Loucy (cell line): ENCODE data around the gene DIO1.

Source experiments
- EZH2phosphoT487 ChIP-seq: fragments of 200-600 bp; IDR thresholded peaks from 2 replicates; pipeline ENCODE4 v1.6.1; 2018; ENCODE audit warnings: antibody characterized with exemption, mild to moderate bottlenecking, moderate library complexity, borderline replicate concordance
- TF ChIP-seq, protein P1 (sequence below): fragments of 200-600 bp; sonication (generic); conservative IDR thresholded peaks from 2 replicates; pipeline ENCODE4 v1.5.1; 2014; ENCODE audit warnings: mild to moderate bottlenecking, antibody characterized with exemption, low read length

- TF ChIP-seq, protein P1, sequence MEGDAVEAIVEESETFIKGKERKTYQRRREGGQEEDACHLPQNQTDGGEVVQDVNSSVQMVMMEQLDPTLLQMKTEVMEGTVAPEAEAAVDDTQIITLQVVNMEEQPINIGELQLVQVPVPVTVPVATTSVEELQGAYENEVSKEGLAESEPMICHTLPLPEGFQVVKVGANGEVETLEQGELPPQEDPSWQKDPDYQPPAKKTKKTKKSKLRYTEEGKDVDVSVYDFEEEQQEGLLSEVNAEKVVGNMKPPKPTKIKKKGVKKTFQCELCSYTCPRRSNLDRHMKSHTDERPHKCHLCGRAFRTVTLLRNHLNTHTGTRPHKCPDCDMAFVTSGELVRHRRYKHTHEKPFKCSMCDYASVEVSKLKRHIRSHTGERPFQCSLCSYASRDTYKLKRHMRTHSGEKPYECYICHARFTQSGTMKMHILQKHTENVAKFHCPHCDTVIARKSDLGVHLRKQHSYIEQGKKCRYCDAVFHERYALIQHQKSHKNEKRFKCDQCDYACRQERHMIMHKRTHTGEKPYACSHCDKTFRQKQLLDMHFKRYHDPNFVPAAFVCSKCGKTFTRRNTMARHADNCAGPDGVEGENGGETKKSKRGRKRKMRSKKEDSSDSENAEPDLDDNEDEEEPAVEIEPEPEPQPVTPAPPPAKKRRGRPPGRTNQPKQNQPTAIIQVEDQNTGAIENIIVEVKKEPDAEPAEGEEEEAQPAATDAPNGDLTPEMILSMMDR: no peak
- no peak for TF ChIP-seq EZH2phosphoT487
Measured at GRCh38 chr1:53929246-53929960, 35.4 kb downstream of the DIO1 start.
